ENCODE data around the gene ACKR2. TPM values are rescaled to one million over a fixed set of nuclear protein-coding genes. Genes with fewer than 3 reads are reported as not detected.

ACKR2 gene
- polyA plus RNA-seq, 1 of the 3 experiments (the other 2 are of a cell fraction): 0.10 TPM

DNA sequence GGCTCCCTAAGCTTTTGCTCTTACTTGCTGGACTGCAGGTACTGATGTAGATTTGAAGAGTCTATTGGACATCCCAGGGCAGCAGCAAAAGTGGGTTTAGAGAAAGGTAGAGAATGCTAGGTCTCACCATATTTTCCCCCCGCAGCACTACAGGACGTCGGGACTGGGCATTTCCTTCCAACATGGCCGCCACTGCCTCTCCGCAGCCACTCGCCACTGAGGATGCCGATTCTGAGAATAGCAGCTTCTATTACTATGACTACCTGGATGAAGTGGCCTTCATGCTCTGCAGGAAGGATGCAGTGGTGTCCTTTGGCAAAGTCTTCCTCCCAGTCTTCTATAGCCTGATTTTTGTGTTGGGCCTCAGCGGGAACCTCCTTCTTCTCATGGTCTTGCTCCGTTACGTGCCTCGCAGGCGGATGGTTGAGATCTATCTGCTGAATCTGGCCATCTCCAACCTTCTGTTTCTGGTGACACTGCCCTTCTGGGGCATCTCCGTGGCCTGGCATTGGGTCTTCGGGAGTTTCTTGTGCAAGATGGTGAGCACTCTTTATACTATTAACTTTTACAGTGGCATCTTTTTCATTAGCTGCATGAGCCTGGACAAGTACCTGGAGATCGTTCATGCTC, 55.2 kb downstream of the ACKR2 start (continued):
- TF ChIP-seq YY1 (IDR thresholded peaks at IDR 0.05; ENCODE audit: low read depth) (no peak), RFX5 (IDR thresholded peaks at IDR 0.05; ENCODE audit: low read length) (no peak)
- TF ChIP-seq, protein P1, sequence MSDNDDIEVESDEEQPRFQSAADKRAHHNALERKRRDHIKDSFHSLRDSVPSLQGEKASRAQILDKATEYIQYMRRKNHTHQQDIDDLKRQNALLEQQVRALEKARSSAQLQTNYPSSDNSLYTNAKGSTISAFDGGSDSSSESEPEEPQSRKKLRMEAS (IDR thresholded peaks at IDR 0.05; ENCODE audit: low read depth): no peak

DNA sequence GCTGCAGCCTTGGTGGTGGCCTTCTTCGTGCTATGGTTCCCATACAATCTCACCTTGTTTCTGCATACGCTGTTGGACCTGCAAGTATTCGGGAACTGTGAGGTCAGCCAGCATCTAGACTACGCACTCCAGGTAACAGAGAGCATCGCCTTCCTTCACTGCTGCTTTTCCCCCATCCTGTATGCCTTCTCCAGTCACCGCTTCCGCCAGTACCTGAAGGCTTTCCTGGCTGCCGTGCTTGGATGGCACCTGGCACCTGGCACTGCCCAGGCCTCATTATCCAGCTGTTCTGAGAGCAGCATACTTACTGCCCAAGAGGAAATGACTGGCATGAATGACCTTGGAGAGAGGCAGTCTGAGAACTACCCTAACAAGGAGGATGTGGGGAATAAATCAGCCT, 56.0 kb downstream of the ACKR2 start:
- ChIA-PET POLR2A (no interaction called here), CTCF (interaction anchor here (0.6 to 0.9 kb wide), 2 partner anchors 16 to 1830 kb away, joined by 3 to 4 read pairs; no protein-coding TSS in a partner anchor)
- Histone ChIP-seq H3K4me2 (no peak overlapping the region), H3K9me2 (no peaks in the 10 kb centered on the region), H3K36me3 (replicated peaks in 1 of 2; ENCODE audit: control insufficient read depth in 1 of 2, insufficient read depth in 2 of 2, low read length in 1 of 2) (no peaks in the 10 kb centered on the region), H2AFZ (ENCODE audit: low read depth) (no peak overlapping the region), H3F3A (replicated peaks; ENCODE audit: insufficient read depth) (no peaks in the 10 kb centered on the region), H3K27me3 (ENCODE audit: insufficient read depth) (peaks cover 8% of the 10 kb centered on the region; the same call in 1 of the 2 replicates), H3K4me1 (ENCODE audit: control insufficient read depth in 1 of 2, insufficient read depth in 2 of 2, low read depth in 1 of 2, low read length in 1 of 2) (no peaks in the 10 kb centered on the region), H3K27ac (ENCODE audit: low read depth in 2 of 2, low read length in 1 of 2) (no peak overlapping the region), H3K9me3 (no peaks in the 10 kb centered on the region), H3K4me3 (ENCODE audit: low read depth in 2 of 2, low read length in 1 of 2) (no peak overlapping the region), H3K9ac (no peak overlapping the region), H4K20me1 (ENCODE audit: insufficient read depth) (no peaks in the 10 kb centered on the region), H3K79me2 (ENCODE audit: insufficient read depth) (no peaks in the 10 kb centered on the region)
- no peak for DNase-seq
- 65% methylated on average over 8 of the region's 8 CpGs for WGBS (ENCODE audit: low lambda C conversion rate)
- TF ChIP-seq, protein P2, sequence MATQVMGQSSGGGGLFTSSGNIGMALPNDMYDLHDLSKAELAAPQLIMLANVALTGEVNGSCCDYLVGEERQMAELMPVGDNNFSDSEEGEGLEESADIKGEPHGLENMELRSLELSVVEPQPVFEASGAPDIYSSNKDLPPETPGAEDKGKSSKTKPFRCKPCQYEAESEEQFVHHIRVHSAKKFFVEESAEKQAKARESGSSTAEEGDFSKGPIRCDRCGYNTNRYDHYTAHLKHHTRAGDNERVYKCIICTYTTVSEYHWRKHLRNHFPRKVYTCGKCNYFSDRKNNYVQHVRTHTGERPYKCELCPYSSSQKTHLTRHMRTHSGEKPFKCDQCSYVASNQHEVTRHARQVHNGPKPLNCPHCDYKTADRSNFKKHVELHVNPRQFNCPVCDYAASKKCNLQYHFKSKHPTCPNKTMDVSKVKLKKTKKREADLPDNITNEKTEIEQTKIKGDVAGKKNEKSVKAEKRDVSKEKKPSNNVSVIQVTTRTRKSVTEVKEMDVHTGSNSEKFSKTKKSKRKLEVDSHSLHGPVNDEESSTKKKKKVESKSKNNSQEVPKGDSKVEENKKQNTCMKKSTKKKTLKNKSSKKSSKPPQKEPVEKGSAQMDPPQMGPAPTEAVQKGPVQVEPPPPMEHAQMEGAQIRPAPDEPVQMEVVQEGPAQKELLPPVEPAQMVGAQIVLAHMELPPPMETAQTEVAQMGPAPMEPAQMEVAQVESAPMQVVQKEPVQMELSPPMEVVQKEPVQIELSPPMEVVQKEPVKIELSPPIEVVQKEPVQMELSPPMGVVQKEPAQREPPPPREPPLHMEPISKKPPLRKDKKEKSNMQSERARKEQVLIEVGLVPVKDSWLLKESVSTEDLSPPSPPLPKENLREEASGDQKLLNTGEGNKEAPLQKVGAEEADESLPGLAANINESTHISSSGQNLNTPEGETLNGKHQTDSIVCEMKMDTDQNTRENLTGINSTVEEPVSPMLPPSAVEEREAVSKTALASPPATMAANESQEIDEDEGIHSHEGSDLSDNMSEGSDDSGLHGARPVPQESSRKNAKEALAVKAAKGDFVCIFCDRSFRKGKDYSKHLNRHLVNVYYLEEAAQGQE (IDR thresholded peaks at IDR 0.05; ENCODE audit: low read depth, low read length): no peak
- TF ChIP-seq, protein P3, sequence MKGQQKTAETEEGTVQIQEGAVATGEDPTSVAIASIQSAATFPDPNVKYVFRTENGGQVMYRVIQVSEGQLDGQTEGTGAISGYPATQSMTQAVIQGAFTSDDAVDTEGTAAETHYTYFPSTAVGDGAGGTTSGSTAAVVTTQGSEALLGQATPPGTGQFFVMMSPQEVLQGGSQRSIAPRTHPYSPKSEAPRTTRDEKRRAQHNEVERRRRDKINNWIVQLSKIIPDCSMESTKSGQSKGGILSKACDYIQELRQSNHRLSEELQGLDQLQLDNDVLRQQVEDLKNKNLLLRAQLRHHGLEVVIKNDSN (IDR thresholded peaks at IDR 0.05; ENCODE audit: borderline replicate concordance, low read depth): no peak
- TF ChIP-seq MEF2A (IDR thresholded peaks at IDR 0.05; ENCODE audit: borderline replicate concordance, low read depth) (no peak), JUND (IDR thresholded peaks at IDR 0.05) (no peak), CHD2 (IDR thresholded peaks at IDR 0.05; ENCODE audit: low read length, partially characterized antibody) (no peak), FOXM1 (IDR thresholded peaks at IDR 0.05; ENCODE audit: low read depth) (no peak), MXI1 (IDR thresholded peaks at IDR 0.05; ENCODE audit: low read depth, low read length) (no peak), EP300 (IDR thresholded peaks at IDR 0.05; ENCODE audit: borderline replicate concordance in 1 of 2, low read depth in 1 of 2, low read length in 1 of 2) (no peak), GABPA (IDR thresholded peaks at IDR 0.05; ENCODE audit: low read depth) (no peak), RAD21 (IDR thresholded peaks at IDR 0.05; ENCODE audit: low read length) (no peak), GATA2 (CRISPR knock-in tag; IDR thresholded peaks at IDR 0.05) (no peak), POLR2AphosphoS5 (IDR thresholded peaks at IDR 0.05; ENCODE audit: low read depth, low read length) (no peak), RFX5 (IDR thresholded peaks at IDR 0.05; ENCODE audit: low read length) (no peak)
- TF ChIP-seq, protein P4, sequence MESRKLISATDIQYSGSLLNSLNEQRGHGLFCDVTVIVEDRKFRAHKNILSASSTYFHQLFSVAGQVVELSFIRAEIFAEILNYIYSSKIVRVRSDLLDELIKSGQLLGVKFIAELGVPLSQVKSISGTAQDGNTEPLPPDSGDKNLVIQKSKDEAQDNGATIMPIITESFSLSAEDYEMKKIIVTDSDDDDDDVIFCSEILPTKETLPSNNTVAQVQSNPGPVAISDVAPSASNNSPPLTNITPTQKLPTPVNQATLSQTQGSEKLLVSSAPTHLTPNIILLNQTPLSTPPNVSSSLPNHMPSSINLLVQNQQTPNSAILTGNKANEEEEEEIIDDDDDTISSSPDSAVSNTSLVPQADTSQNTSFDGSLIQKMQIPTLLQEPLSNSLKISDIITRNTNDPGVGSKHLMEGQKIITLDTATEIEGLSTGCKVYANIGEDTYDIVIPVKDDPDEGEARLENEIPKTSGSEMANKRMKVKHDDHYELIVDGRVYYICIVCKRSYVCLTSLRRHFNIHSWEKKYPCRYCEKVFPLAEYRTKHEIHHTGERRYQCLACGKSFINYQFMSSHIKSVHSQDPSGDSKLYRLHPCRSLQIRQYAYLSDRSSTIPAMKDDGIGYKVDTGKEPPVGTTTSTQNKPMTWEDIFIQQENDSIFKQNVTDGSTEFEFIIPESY (IDR thresholded peaks at IDR 0.05; ENCODE audit: borderline replicate concordance, low read depth): no peak
- TF ChIP-seq, protein P5, sequence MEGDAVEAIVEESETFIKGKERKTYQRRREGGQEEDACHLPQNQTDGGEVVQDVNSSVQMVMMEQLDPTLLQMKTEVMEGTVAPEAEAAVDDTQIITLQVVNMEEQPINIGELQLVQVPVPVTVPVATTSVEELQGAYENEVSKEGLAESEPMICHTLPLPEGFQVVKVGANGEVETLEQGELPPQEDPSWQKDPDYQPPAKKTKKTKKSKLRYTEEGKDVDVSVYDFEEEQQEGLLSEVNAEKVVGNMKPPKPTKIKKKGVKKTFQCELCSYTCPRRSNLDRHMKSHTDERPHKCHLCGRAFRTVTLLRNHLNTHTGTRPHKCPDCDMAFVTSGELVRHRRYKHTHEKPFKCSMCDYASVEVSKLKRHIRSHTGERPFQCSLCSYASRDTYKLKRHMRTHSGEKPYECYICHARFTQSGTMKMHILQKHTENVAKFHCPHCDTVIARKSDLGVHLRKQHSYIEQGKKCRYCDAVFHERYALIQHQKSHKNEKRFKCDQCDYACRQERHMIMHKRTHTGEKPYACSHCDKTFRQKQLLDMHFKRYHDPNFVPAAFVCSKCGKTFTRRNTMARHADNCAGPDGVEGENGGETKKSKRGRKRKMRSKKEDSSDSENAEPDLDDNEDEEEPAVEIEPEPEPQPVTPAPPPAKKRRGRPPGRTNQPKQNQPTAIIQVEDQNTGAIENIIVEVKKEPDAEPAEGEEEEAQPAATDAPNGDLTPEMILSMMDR (IDR thresholded peaks at IDR 0.05): no peak
